GM21367 (cell line): ENCODE measurements around the gene EMID1.

Experiments used
- ATAC-seq: cut with Tn5 transposase; IDR thresholded peaks from one replicate; pipeline ENCODE4 v1.9.1; 2021; ENCODE audit not compliant: unreplicated experiment

EMID1 gene

GRCh38 chr22:29259253-29259899 is 53.7 kb downstream of the EMID1 start:
- no peak for ATAC-seq

- ATAC-seq: no peak
These were observed 54.4 kb downstream of the EMID1 start for GRCh38 chr22:29260031-29260560.

- no peak for ATAC-seq
These were observed 55.1 kb downstream of the EMID1 start for GRCh38 chr22:29260601-29261315.

- ATAC-seq: no peak
These were observed 58.1 kb downstream of the EMID1 start for GRCh38 chr22:29263791-29264276.

- ATAC-seq: no peak
These were observed 59.6 kb downstream of the EMID1 start for GRCh38 chr22:29265305-29265704.

- ATAC-seq: no peak
These were observed 60.2 kb downstream of the EMID1 start for GRCh38 chr22:29265929-29266328.

- ATAC-seq: no peak
These were observed 61.1 kb downstream of the EMID1 start for GRCh38 chr22:29266564-29267461.

- no peak for ATAC-seq
These were observed 61.8 kb downstream of the EMID1 start for GRCh38 chr22:29267462-29267857.

- ATAC-seq: peak; percentile 64
These were observed 62.3 kb downstream of the EMID1 start, which contains the start of the genes EWSR1 and RHBDD3 for GRCh38 chr22:29267858-29268510. Gene EWSR1 (plus strand): TSS chr22:29268268. CDS start chr22:29268337, 69 bp downstream. Gene RHBDD3 (minus strand): TSS chr22:29267981. CDS start chr22:29265626, 2,355 bp downstream.

- peak; percentile 17 for ATAC-seq
These were observed 63.0 kb downstream of the EMID1 start for GRCh38 chr22:29268511-29269229.

- no peak for ATAC-seq
These were observed 63.5 kb downstream of the EMID1 start for GRCh38 chr22:29269230-29269604.

- no peak for ATAC-seq
These were observed 64.2 kb downstream of the EMID1 start for GRCh38 chr22:29269731-29270474.

- no peak for ATAC-seq
These were observed 65.0 kb downstream of the EMID1 start for GRCh38 chr22:29270475-29271271.

- ATAC-seq: no peak
These were observed 66.9 kb downstream of the EMID1 start for GRCh38 chr22:29272624-29273023.

GRCh38 chr22:29275167-29275566 is 69.5 kb downstream of the EMID1 start:
- no peak for ATAC-seq

- no peak for ATAC-seq
These were observed 70.3 kb downstream of the EMID1 start for GRCh38 chr22:29275819-29276565.

- ATAC-seq: no peak
These were observed 72.2 kb downstream of the EMID1 start for GRCh38 chr22:29277927-29278326.

GRCh38 chr22:29284196-29284595 is 78.5 kb downstream of the EMID1 start:
- no peak for ATAC-seq
